T-helper 1 cell treated with Interleukin-12 subunit alpha and Interleukin-12 subunit beta and Interleukin-4 antibody, amounts not matched to agents 30 ng/mL and 1 ng/mL, for 36 hours (primary cell): Measurements from ENCODE around the gene BAZ2A. TPM values are rescaled to one million over a fixed set of nuclear protein-coding genes. Genes with fewer than 3 reads are reported as not detected.

Source experiments
- intact Hi-C: fragments of 100-400 bp; cut with micrococcal nuclease; formaldehyde crosslinking; loops from one replicate; pipeline ENCODE4 v1.15.1; 2024
- total RNA-seq: library from RNA; stranded (reverse); gene quantifications from 2 replicates; pipeline ENCODE4 v1.2.3, GENCODE V29; 2022

BAZ2A gene
- total RNA-seq, 1 donor from 2014 or later: 124 TPM

- intact Hi-C loops: loop anchor here (1.0 to 5.0 kb wide), 18 partner anchors 8 to 1116 kb away; partner anchors contain the start of genes BLOC1S1, CDK4, CS and DGKA
These were observed 5.9 kb upstream of the BAZ2A start for GRCh38 chr12:56635806-56636674.

- intact Hi-C loops: loop anchor here (2.0 to 5.0 kb wide), 7 partner anchors 186 to 1117 kb away; partner anchors contain the start of genes BLOC1S1, CDK4, INHBC and NABP2
These were observed 5.0 kb upstream of the BAZ2A start for GRCh38 chr12:56634837-56635791.

- intact Hi-C loops: loop anchor here (2.0 to 5.0 kb wide), 2 partner anchors 186 to 412 kb away; partner anchors contain the start of genes NABP2, RNF41 and TIMELESS
These were observed 4.2 kb upstream of the BAZ2A start for GRCh38 chr12:56634242-56634836.

- intact Hi-C loops: loop anchor here (2.0 to 5.0 kb wide), 2 partner anchors 185 to 411 kb away; partner anchors contain the start of genes NABP2, RNF41 and TIMELESS
These were observed 3.5 kb upstream of the BAZ2A start for GRCh38 chr12:56633468-56634241.

- intact Hi-C loops: loop anchor here (5.0 kb wide), 1 partner anchor 411 kb away; the partner anchor contains the start of genes NABP2 and RNF41
These were observed 2.8 kb upstream of the BAZ2A start for GRCh38 chr12:56632701-56633467.

GRCh38 chr12:56631790-56632700, 1.9 kb upstream of the BAZ2A start:
- intact Hi-C loops: loop anchor here (5.0 kb wide), 1 partner anchor 410 kb away; the partner anchor contains the start of genes NABP2 and RNF41

GRCh38 chr12:56629459-56630179, 507 bp downstream of the BAZ2A start:
- intact Hi-C loops: loop anchor here (1.0 to 5.0 kb wide), 9 partner anchors 17 to 613 kb away; partner anchors contain the start of genes CNPY2, NABP2, PTGES3 and RBMS2

- intact Hi-C loops: loop anchor here (1.0 to 5.0 kb wide), 8 partner anchors 7 to 613 kb away; partner anchors contain the start of genes CNPY2, SPRYD4 and STAT2
These were observed 1.3 kb downstream of the BAZ2A start for GRCh38 chr12:56628671-56629458.

- intact Hi-C loops: loop anchor here (5.0 kb wide), 2 partner anchors 309 to 616 kb away; partner anchors contain the start of gene CNPY2
These were observed 3.4 kb downstream of the BAZ2A start for GRCh38 chr12:56626701-56627100.

GRCh38 chr12:56622535-56622934, 7.6 kb downstream of the BAZ2A start:
- intact Hi-C loops: no loop called here

- intact Hi-C loops: no loop called here
These were observed 13.2 kb downstream of the BAZ2A start for GRCh38 chr12:56616925-56617324.

GRCh38 chr12:56616244-56616643, 13.9 kb downstream of the BAZ2A start:
- intact Hi-C loops: no loop called here

GRCh38 chr12:56614627-56615026, 15.5 kb downstream of the BAZ2A start:
- intact Hi-C loops: no loop called here

- intact Hi-C loops: no loop called here
These were observed 25.8 kb downstream of the BAZ2A start for GRCh38 chr12:56604355-56604754.

- intact Hi-C loops: no loop called here
These were observed 27.9 kb downstream of the BAZ2A start for GRCh38 chr12:56602239-56602638.

- intact Hi-C loops: loop anchor here (1.0 kb wide), 1 partner anchor 27 kb away; no protein-coding TSS in a partner anchor
These were observed 28.6 kb downstream of the BAZ2A start for GRCh38 chr12:56601503-56601902.
